NCI-H146 treated with DMSO at 0.1 percent for 48 hours (cell line): ENCODE results near the gene ADCYAP1R1.

Experiments
- DNase-seq: peaks from one replicate; lab custom pipeline; 2025; ENCODE audit not compliant: unreplicated experiment; lab: John Stamatoyannopoulos, UW

The ADCYAP1R1 gene

DNA sequence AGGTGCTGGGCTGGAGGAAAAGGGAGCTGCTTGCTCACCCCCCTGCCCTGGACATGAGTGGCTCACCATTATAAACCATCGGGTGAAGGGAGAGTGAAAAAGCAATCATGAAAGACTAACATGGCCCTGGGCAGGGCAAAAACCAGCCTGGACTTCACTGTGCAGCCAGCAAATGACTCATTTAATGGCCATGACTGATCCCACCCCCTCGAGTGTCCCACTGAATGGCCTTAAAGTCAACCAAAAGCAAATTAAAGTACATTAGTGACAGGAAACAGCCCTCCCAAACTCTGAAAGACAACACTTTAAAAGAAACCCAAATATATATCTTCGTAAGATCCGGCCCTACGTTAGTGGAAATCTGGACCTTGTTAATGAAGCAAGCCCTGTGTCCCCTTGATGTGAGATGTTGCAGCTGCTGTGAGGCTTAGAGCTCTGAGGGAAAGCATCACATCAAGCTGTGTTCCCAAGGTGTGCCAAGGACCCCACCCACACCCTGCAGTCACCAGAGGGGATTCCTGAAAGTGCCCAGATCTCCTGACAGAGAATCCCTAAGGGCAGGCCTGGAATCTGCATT lies 31.2 kb downstream of the ADCYAP1R1 start:
- no peak for DNase-seq

DNA sequence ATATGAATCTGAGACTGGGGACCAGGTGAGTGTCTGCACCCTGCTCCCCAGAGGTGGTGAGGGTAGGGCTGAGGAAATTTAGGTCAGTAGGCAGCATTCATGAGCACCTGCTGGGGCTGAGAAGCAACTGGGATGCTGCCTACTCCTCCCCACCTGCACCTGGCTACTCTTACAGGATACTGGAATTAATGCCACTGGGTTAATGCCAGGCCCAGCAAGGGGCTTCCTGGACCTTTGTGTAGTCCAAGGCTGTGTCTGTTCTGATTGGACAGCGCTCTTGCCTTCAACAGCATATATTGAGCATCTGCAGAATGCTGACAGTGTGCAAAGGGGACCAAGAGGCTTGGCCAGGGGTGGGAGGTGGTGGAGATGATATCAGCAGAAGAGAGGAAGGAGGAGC lies 32.1 kb downstream of the ADCYAP1R1 start:
- no peak for DNase-seq

DNA sequence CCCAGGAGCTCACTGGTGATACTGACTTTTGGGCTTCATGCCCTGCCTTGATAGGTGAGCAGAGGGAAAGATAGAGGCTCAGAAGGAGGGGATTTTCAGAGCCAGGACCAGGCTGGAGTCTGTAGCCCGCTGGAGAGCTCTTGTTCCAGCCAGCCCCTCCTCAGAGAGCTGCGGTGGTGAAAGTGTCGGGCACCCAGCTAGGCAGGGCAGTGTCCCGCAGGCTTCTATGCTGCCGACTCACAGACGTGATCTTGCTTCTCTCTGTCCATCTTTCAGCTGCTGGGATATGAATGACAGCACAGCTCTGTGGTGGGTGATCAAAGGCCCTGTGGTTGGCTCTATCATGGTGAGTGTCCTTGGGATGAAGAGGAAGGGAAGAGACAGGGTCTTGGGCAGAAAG lies 35.2 kb downstream of the ADCYAP1R1 start:
- DNase-seq, result no peak

DNA sequence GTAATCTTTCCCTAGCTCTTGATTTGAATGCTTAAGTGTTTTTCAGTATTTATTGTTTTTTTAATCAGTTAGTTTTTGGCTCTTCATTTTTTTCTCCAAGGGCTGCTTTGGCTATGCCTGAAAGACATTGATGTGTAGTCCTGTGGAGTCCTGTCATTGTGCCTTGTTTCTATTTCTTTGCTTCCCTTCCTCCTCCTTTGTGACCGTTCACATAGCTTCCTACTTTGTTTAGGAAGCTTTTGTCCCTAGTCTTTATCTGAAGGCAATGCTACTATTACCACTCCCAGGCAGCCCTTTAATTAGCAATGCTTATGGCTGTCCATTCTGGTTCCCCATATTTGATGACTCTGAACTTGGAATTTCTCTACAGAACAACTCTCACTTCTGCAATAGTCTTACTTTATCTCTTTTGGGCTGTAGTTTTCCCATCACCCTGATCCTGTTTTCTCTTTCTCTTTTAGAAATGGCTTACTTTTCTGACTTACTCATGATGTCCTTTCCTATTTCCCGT lies 39.9 kb downstream of the ADCYAP1R1 start:
- DNase-seq, result no peak

DNA sequence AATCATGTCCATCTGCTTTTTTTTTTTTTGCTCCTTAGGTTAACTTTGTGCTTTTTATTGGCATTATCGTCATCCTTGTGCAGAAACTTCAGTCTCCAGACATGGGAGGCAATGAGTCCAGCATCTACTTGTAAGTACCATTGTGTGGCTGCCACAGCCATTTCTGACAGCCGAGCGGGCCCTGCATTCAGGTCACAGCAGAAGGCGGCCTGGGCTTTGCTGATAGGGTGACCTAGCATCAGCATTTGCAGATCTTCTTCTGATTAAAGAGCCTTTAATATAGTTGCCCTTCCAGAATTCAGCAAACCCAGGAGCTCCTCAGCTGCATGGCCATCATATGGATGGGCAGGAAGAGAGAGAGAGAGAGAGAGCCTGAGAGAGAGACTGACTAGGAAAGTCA lies 40.5 kb downstream of the ADCYAP1R1 start:
- no peak for DNase-seq

DNA sequence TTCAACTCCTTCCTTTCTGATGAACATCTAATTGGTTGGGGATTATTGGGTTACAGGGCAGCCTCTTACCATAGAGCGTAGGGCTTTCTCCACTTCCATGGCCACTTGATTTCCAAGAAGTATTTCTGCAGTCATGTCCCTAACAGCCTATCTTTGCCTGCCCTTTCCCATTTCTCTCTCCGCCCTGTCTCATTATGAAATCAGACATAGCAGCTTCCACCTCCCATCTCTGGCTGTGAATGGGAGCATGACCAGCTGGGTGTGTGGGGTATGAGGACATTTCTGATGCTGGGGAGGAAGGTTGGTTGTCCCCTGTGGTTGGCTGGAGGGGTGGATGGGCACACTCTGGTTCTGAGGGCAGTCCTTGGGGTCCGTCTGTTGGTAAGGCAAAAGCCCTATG lies 41.2 kb downstream of the ADCYAP1R1 start:
- no peak for DNase-seq

DNA sequence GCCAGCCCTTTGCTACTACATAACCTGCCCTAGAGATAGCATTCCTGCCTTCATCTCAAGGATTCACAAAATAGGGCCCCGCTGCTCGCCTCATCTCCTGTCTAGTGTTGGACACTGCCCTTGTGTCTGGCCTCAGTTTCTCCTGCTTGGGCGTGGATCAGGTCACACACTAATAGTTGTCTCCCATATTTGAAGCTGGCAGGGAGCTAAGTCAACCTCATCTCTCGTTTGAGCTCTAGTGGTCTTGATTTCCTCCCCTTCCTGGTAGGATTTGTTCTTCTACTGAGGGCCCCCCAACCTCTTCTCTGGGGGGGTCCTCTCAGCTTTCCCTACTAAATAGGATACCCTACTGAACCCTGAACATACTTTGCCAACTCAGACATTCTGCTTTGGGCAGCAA lies 42.2 kb downstream of the ADCYAP1R1 start:
- DNase-seq, result no peak

DNA sequence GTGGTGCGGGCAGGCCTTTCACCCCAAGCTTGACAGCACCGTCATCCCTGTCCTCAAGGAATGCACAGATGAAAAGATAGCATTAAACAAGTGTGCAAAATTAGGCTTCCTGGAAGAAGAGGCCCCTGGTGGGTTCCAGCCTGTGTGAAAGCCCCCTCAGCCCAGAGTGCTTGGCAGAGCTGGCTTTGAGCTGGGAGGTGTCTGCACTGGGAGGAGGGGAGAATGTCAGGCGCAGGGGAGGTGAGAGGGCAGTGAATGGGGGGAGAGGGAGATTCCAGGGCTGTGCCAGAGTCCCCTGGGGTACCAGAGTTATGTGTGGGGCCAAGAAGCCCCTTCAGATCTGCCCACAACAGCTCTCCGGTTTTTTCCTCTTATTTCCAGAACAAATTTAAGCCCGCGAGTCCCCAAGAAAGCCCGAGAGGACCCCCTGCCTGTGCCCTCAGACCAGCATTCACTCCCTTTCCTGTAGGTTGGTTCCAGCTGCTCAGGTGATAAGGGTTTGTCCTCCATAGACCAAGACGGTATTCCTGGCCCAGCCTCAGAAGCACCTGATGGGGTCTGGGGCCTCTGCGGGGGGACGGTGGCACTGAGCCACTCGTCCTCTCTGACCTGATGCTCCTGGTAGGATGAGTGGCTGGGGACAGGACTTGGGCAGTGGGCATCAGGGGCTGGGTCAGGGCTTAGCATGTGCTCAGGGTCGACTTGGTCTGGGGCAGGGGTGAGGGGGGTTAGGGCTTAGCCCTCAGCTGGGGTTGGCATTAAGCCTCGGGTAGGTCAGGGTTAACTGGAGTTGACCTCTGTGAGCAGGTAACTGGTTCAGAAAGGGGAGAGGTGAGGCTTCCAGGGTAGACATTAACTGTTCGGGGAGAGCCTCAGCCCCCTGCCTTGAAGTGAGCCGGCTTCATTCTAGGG lies 43.4 kb downstream of the ADCYAP1R1 start:
- no peak for DNase-seq

DNA sequence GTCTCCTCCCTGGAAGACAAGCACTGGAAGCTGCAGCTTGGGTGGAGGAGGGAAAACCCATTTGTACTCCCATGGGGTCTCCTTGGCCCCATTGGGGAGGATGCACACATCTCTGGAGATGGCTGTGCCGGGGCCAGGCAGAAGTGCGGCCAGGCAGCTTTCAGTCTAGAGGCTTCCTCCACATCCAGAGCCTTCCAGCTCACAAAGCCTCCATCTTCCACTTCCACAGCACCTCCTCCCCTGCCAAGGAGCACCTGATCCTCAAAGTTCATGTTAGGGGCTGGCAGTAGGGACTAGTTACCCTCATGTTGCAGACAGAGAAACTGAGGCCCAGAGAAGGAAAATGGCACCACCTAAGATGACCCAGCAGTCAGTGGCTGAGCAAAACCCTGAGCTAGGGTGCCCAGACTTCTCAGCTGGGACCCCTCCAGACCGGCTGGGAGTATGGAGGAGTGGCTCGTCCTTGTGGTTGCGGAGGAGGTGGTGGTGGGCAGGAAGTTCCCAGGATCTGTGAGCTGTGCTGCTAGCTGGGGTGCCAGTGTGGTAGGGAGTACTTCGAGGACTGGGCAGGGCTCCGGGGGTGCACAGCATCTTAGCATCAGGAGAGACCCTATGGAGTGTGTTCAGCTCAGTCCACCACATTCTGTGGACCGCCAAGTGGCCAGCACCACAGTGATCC lies 44.2 kb downstream of the ADCYAP1R1 start:
- DNase-seq, result no peak

DNA sequence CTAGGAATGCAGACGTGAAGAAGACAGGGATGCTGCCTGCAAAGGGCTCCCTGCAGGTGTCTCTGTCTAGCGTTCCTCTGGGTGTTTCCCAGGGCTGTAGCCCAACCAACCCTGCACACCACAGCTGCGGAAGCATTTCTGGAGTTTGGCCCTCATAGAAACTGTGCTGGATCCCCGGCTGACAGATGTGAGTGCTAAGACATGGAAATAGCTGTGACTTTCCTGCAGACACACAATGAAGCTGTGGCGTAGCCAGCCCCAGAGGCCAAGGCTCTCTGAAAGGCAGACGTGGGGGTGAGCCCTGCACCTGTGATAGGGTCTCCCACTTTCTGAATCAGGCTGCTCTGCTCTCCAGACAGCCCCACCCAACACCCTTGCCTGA lies 44.8 kb downstream of the ADCYAP1R1 start:
- DNase-seq, result no peak

DNA sequence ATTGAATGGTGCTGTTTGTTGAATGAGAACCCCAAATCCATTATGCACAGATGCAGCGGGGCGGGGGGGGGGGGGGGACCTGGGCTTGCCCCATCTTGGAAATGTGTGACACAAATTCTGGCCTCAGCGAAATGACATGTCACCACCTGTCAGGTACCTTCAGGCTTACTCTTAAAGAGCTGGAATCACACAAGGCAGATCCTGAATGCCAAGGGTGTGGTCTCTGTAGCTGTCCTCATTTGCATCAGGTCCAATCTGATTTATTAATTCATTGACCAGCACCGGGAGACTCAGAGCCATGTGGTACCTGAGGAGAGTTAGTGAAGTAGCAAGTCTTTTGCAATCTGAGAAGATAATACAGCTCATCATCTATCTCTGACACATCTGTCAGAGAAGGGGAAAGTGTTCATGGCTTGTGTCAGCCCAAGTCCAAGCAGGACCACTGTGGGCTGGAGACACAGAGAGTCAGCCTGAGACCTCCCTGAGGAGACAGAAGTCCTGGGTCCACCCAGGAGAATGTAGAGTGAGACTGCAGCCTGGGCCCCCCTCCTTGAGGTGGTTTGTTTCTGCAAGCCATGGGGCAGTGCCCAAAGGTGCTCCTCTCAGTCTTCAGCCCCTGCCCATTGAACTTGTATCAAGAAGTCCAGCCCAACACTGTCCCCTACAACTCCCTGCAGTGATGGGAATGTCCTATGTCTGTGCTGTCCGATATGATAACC lies 46.7 kb downstream of the ADCYAP1R1 start:
- no peak for DNase-seq

DNA sequence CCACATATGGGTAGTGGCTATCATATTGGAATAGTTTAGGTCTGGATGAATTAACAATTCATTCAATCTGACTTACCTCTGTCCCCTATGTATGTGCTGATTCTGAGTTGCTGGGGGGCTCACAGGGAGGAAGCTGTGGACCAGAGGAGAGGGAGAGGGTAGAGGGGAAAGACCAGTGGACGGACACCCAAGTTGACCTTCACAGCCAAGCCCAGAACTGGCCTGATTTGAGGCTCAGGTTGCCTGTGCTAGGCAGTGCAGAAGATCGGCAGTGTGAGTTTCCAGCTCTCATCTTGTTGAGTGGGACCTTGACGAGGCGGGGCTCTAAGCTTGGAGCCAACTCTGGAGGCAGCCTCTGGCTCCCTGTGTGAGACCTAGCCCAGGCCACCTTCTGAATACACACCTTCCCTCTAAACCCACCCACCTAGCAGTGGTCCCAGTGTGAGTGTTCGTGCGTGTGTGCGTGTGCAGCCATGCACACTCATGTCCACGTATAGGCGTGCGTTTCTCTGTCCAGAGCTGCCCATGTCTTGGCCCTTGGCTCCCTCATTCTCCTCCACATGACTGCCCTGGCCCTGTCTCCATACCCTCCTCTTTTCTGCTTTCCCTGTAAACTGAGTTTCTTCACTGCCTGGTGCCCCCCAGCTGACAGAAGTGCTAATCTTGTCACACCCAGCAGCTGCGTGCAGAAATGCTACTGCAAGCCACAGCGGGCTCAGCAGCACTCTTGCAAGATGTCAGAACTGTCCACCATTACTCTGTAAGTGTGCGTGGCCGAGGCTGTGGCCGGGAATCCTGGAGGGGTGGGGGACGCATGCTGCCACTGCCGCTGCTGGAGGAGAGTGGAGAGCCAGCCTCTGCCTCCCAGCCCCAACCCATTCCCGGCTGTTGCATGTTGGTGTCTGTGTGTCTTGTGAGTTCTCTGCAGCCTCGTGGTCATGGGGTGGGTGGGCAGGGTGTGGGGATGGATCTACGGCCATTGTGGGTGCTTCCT lies 47.6 kb downstream of the ADCYAP1R1 start:
- no peak for DNase-seq

DNA sequence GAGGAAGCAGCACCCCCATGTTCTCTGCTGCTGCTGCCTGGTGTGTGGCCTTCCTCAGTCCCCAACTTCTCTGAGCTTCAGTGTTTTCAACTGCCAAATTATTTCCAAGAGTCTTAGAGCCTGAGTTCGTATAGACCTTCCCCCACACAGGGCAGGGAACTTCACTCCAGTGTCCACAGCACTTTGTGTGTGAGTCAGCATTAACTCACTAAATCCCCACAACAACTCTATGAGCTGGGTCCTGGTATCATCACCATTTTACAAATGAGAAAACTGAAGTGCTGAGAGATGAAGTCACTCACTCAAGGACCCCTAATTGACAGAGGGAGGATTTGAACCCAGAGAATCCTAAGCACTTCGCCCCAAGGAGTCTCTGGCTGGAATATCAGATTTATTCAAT lies 48.3 kb downstream of the ADCYAP1R1 start:
- no peak for DNase-seq

DNA sequence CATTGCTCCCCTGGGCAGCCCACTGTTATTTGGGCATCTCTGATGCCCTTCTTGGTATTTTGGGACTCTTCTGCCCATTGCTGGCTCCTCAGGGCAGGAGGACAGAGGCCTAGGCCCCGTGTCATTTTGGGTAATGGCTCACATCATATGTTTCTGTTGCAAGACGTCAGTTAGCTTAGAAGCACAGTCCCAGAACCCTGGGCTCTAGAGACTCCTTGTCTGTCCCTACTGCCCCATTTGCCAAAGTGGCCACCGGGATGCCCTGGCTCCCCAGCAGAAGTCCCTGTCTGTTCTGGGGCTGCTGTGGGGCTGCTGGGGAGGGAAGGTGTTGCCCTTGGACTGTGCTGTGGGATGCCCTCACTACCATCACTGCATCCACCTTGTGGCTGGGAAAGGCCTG lies 48.8 kb downstream of the ADCYAP1R1 start:
- DNase-seq, result no peak

DNA sequence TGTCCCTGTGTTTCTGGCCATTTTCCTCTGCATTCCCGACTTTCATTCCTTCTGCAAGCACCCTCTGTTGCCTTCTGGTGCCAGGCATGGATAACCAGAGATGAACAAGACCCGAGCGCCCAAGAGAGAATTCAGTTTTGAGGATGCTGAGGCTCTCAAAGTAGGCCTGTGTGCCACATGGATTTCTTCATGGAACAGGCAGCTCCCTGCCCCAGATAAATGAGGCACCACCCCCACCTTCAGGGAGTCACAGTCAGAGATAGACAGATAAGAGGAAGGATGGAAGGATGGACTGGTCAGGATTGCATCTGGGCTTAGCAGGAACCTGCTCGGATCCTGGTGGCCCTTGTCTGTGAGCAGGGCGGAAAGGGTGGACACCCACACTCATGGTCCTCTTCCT lies 49.4 kb downstream of the ADCYAP1R1 start:
- DNase-seq, result no peak

DNA sequence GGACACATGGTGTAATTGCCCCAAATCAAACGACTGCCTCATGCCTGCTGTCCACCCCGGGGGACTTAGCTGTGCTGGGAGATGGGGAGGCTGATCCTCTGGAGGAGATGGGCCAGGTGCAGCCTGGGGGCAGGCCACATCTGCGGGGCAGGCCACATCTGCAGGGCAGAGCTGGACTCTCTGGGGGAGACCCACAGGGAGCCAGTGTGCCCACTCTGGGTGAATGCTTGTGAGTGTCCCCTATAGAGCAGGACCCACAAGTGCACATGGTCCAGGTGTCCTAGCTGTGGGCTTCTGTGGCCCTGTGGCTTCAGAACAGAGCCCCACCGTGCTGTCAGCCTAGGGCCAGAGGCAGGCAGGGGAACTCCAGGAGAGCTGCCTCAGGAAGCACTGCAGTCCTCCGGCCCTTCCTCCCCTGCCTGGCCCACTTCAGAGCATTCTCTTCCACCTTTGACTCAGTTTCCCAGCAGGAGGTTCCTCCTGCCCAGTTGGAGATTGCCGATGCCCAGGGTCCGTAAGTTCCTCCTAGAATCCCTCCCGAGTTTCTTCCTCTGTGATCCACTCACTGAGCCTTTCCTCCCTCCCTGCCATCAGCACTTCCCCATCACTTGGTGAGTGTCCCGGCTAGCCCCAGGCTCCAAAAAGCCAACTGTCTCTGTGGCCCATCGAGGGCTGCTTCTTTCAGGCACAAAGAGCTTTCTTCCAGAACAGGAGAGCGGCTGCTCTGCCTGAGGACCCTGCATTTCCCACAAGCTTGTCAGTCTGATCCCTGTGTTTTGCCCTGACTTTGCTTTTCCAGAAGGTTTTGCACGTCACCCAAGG lies 50.3 kb downstream of the ADCYAP1R1 start:
- no peak for DNase-seq

DNA sequence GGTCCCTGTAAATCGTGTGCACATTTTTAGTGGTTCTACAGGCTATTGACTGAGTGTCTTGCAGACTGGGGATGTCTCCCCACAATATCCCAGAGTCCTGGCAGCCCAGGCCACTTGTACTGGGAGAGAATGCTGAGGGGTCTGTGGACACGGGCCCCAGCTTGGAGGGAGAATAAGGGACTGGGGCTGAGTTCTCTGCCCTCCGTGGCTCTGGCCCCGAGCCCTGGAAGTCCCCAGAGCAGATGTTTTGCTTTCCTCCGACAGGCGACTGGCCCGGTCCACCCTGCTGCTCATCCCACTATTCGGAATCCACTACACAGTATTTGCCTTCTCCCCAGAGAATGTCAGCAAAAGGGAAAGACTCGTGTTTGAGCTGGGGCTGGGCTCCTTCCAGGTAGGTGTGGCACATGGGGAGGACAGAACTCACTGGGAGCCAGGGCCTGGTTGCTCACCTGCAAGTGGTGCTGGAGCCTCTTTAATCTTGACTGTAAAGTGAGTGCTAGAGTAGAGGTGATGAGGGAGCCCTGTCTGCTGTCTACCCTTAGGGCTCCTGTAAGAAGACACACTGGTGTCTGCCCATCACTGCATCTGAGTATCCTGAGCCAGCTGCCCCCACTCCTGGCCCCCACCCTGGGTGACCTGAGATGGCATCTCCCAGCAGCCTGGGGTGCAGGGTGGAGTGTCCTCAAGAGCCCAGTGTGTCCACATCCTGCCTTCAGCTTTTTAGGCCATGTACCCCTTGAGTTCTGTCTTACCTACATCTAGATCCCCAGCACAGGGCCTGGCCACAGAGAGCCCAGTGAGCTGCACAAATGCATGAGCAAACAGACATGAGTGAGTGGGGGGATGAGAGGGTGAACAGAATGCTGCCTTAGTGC lies 51.1 kb downstream of the ADCYAP1R1 start:
- no peak for DNase-seq
